Progenitor cell of endocrine pancreas (in vitro differentiated cells): ENCODE results near the gene VCPKMT. TPM values are rescaled to one million over a fixed set of nuclear protein-coding genes. Genes with fewer than 3 reads are reported as not detected.
A peak's percentile ranks its signal among the peaks of the same experiment; 100 is the strongest.

Source experiments
- DNase-seq: peaks from one replicate; pipeline ENCODE4 v3.0.0; 2021; ENCODE audit warnings: low spot score; ENCODE audit not compliant: unreplicated experiment
- H3K27ac Mint-ChIP-seq: 2 replicates; pipeline ENCODE4 v1.8.0; 2021; ENCODE audit warnings: mild to moderate bottlenecking, moderate library complexity, mixed read lengths
- H3K27me3 Mint-ChIP-seq: 2 replicates; pipeline ENCODE4 v1.8.0; 2021; ENCODE audit warnings: mixed read lengths
- H3K36me3 Mint-ChIP-seq: 2 replicates; pipeline ENCODE4 v1.8.0; 2022; ENCODE audit warnings: mixed read lengths; ENCODE audit not compliant: insufficient read depth
- H3K4me1 Mint-ChIP-seq: 2 replicates; pipeline ENCODE4 v1.8.0; 2021; ENCODE audit warnings: low read depth, mixed read lengths
- H3K4me3 Mint-ChIP-seq: 2 replicates; pipeline ENCODE4 v1.8.0; 2021; ENCODE audit warnings: low read depth, mild to moderate bottlenecking, moderate library complexity, mixed read lengths
- H3K9me3 Mint-ChIP-seq: 2 replicates; pipeline ENCODE4 v1.8.0; 2021; ENCODE audit warnings: low read depth, mixed read lengths
- total RNA-seq: library from RNA; stranded (reverse); gene quantifications from 2 replicates; pipeline ENCODE4 v1.2.1, GENCODE V29; 2021
- TF ChIP-seq, protein P1 (sequence below): fragments of 200-600 bp; sonication (generic); IDR thresholded peaks from one replicate; pipeline ENCODE4 v1.5.0; 2021; ENCODE audit warnings: antibody characterized with exemption, mild to moderate bottlenecking; ENCODE audit not compliant: unreplicated experiment

VCPKMT gene
- total RNA-seq, 1 donor from 2014 or later, result 14.6 TPM

DNA sequence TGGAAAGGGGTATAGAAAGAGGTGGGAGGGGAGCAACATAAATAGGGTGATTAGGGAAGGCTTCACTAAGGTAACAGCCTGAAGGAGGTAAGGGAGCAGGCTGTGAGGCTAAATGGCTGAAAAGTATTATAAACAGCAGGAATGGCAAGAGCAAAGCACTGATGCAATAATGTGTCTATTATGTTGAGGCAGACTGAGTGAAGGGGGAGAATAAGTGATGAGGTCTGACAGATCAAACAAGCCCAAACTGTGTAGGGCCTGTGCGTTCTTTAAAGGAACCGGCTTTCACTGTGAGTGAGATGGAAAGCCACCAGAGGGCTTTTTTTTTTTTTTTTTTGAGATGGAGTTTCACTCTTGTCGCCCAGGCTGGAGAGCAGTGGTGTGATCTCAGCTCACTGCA is 6.7 kb upstream of the VCPKMT start:
- Mint-ChIP-seq H3K4me3 (no peak overlapping the region), H3K27me3 (no peaks in the 10 kb centered on the region), H3K27ac (no peak overlapping the region), H3K4me1 (peaks cover 9% of the 10 kb centered on the region), H3K36me3 (peaks cover 15% of the 10 kb centered on the region), H3K9me3 (no peaks in the 10 kb centered on the region)
- TF ChIP-seq, protein P1, sequence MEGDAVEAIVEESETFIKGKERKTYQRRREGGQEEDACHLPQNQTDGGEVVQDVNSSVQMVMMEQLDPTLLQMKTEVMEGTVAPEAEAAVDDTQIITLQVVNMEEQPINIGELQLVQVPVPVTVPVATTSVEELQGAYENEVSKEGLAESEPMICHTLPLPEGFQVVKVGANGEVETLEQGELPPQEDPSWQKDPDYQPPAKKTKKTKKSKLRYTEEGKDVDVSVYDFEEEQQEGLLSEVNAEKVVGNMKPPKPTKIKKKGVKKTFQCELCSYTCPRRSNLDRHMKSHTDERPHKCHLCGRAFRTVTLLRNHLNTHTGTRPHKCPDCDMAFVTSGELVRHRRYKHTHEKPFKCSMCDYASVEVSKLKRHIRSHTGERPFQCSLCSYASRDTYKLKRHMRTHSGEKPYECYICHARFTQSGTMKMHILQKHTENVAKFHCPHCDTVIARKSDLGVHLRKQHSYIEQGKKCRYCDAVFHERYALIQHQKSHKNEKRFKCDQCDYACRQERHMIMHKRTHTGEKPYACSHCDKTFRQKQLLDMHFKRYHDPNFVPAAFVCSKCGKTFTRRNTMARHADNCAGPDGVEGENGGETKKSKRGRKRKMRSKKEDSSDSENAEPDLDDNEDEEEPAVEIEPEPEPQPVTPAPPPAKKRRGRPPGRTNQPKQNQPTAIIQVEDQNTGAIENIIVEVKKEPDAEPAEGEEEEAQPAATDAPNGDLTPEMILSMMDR, result peak; percentile 6
- no peak for DNase-seq

DNA sequence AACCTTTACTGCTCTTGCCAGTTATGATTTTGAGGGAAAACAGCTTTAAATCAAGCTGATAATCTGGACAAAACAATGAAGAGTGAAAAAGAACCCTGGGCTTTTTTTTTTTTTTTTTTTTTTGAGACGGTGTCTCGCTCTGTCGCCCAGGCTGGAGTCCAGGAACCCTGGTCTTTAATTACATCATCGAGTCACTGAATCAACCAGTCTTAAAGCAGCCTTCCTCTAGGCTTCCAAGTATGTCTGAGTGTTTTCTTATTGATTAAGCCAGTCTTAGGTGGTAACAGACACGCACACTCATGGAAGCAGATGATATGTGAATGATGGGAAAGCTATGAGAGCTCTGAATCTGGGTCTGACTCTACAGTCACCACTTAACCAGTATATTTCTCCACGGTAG is 5.9 kb upstream of the VCPKMT start:
- H3K27me3 Mint-ChIP-seq, result no peaks in the 10 kb centered on the region
- DNase-seq, result no peak
- no peak overlapping the region for H3K4me3 Mint-ChIP-seq
- H3K9me3 Mint-ChIP-seq, result no peaks in the 10 kb centered on the region
- peaks cover 13% of the 10 kb centered on the region for H3K4me1 Mint-ChIP-seq
- peaks cover 15% of the 10 kb centered on the region for H3K36me3 Mint-ChIP-seq
- no peak overlapping the region for H3K27ac Mint-ChIP-seq
- TF ChIP-seq, protein P1, result no peak

DNA sequence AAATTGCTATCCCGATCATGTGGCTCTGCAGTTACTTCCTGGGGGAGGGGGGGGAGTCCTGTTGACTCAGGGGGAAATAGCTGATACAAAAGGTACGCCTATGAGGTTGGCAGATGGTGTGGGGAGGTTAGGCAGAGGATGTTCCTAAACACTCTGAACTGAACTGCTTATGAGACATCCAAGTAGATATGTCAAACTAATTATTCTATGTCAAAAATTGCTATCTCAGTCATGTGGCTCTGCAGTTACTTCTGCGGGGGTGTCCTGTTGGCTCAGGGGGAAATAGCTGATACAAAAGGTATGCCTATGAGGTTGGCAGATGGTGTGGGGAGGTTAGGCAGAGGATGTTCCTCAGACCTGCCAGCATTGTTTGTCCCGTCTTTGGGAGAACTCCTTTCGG is 5.1 kb upstream of the VCPKMT start:
- Mint-ChIP-seq H3K4me3 (no peak overlapping the region), H3K27me3 (no peaks in the 10 kb centered on the region), H3K9me3 (no peaks in the 10 kb centered on the region), H3K27ac (peak overlapping the region; percentile 21), H3K4me1 (peaks cover 18% of the 10 kb centered on the region), H3K36me3 (peaks cover 15% of the 10 kb centered on the region)
- no peak for DNase-seq
- TF ChIP-seq, protein P1, result no peak

DNA sequence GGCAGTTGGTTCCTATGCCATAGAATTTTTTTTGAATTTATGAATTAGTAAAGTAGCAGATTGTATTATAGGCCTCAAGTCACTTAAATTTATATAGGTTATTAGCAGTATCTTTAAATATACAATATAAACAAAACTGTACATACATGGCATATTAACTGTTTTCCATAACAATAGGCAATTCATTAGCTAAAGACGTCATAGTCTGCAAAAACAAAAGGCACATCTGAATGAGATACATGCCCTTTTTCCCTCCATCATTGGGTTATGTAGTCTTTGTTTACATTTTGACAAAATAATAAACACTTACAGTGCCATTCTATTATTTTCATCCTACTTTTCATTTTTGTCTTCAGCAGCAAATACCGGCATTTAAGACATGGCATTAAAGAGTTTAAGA is 1.1 kb upstream of the VCPKMT start:
- TF ChIP-seq, protein P1, result no peak
- no peaks in the 10 kb centered on the region for H3K9me3 Mint-ChIP-seq
- DNase-seq, result no peak
- H3K27me3 Mint-ChIP-seq, result no peaks in the 10 kb centered on the region
- H3K4me3 Mint-ChIP-seq, result peak overlapping the region; percentile 45
- H3K36me3 Mint-ChIP-seq, result peaks cover 13% of the 10 kb centered on the region
- H3K27ac Mint-ChIP-seq, result peak overlapping the region; percentile 86
- H3K4me1 Mint-ChIP-seq, result peaks cover 19% of the 10 kb centered on the region

DNA sequence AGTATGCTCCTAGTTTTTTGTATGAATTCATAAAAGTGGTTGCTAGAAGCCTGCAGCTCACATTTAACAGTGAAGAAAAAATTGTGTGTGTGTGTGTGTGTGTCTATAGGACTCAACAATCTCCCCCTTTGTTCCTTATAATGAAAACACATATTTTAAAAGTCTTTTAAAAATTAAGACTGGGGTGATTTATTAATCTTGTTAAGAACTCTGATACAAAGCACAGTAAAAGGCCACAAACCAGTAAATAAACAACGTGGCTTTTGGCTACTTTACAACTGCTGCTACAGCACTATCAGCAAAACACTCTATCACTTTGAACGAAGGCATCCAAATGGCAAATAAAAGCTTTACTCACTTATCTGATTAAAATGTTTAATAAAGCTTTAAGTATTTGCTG is 594 bp upstream of the VCPKMT start:
- peaks cover 19% of the 10 kb centered on the region for H3K4me1 Mint-ChIP-seq
- H3K36me3 Mint-ChIP-seq, result peaks cover 15% of the 10 kb centered on the region
- DNase-seq, result no peak
- TF ChIP-seq, protein P1, result no peak
- peak overlapping the region; percentile 97 for H3K27ac Mint-ChIP-seq
- no peaks in the 10 kb centered on the region for H3K27me3 Mint-ChIP-seq
- H3K9me3 Mint-ChIP-seq, result no peaks in the 10 kb centered on the region
- peak overlapping the region; percentile 95 for H3K4me3 Mint-ChIP-seq
